Gastrocnemius medialis (tissue), 4 donors: ENCODE measurements around the gene LOC128125822.
"Not testable (repeated sequence)": the region's sequence is repeated elsewhere in the genome, so short reads cannot be mapped to it uniquely, and the experiment has no call there.

ENCODE experiments used
- ATAC-seq, 2 donors: fragments of 150-250 bp; one replicate each; pipeline ENCODE4 v1.9.1; 2016
- DNase-seq, 2 donors: peaks; one replicate each; pipeline ENCODE4 v3.0.0-alpha.2; 2019
- H3K27ac ChIP-seq, 4 donors: fragments of 200-600 bp; sonication (generic); 1 replicate in 1 of 4; 2 replicates in 3 of 4; pipeline ENCODE4 v1.5.1; 2016 to 2018; ENCODE audit warnings: mild to moderate bottlenecking in 2 of 4, moderate library complexity in 1 of 4
- H3K27me3 ChIP-seq, 3 donors: fragments of 200-600 bp; sonication (generic) in 2 of 3; 1 replicate in 1 of 3; 2 replicates in 2 of 3; pipeline versions ENCODE4 v1.5.1 to v1.6.0; 2016 to 2019; ENCODE audit warnings: mild to moderate bottlenecking in 1 of 3, moderate library complexity in 1 of 3
- H3K36me3 ChIP-seq, 2 donors: fragments of 200-600 bp; sonication (generic) in 1 of 2; one replicate each; pipeline ENCODE4 v1.5.1; 2017 to 2018
- H3K4me1 ChIP-seq, 2 donors: fragments of 200-600 bp; sonication (generic) in 1 of 2; one replicate each; pipeline ENCODE4 v1.5.1; 2016 to 2017; ENCODE audit warnings: mild to moderate bottlenecking in 2 of 2
- H3K4me3 ChIP-seq, 4 donors: fragments of 200-600 bp; sonication (generic) in 3 of 4; 1 replicate in 1 of 4; 2 replicates in 3 of 4; pipeline ENCODE4 v1.5.1; 2016 to 2019; ENCODE audit warnings: mild to moderate bottlenecking in 2 of 4
- H3K9me3 ChIP-seq, 3 donors: fragments of 200-600 bp; sonication (generic) in 2 of 3; 1 replicate in 1 of 3; 2 replicates in 2 of 3; pipeline ENCODE4 v1.5.1; 2016 to 2019
- POLR2A ChIP-seq, 2 donors: fragments of 450-650 bp; IDR thresholded peaks; one replicate each; pipeline ENCODE4 v1.6.1; 2017; ENCODE audit warnings: antibody characterized with exemption in 2 of 2, mild to moderate bottlenecking in 2 of 2, moderate library complexity in 2 of 2
- in situ Hi-C, 4 donors: fragments of 200-750 bp; cut with MboI; loops; one replicate each; pipeline versions ENCODE4 v1.15.0 to v1.8.0; 2017; ENCODE audit warnings: low sequenced_read_pairs in 4 of 4
- intact Hi-C: fragments of 100-400 bp; cut with DNase I; formaldehyde crosslinking; loops from one replicate; pipeline ENCODE4 v1.15.1; 2023; ENCODE audit warnings: low total_unique reads
- TF ChIP-seq, protein P1 (sequence below), 5 experiments: fragments of 450-650 bp in 3 of 5; fragments of 200-600 bp in 2 of 5; sonication (generic) in 2 of 5; IDR thresholded peaks in 4 of 5; conservative IDR thresholded peaks in 1 of 5; 1 replicate in 4 of 5; 2 replicates in 1 of 5; pipeline ENCODE4 v1.5.1; 2016 to 2019; ENCODE audit warnings: antibody characterized with exemption in 5 of 5, mild to moderate bottlenecking in 3 of 5, moderate library complexity in 3 of 5

LOC128125822 gene

DNA sequence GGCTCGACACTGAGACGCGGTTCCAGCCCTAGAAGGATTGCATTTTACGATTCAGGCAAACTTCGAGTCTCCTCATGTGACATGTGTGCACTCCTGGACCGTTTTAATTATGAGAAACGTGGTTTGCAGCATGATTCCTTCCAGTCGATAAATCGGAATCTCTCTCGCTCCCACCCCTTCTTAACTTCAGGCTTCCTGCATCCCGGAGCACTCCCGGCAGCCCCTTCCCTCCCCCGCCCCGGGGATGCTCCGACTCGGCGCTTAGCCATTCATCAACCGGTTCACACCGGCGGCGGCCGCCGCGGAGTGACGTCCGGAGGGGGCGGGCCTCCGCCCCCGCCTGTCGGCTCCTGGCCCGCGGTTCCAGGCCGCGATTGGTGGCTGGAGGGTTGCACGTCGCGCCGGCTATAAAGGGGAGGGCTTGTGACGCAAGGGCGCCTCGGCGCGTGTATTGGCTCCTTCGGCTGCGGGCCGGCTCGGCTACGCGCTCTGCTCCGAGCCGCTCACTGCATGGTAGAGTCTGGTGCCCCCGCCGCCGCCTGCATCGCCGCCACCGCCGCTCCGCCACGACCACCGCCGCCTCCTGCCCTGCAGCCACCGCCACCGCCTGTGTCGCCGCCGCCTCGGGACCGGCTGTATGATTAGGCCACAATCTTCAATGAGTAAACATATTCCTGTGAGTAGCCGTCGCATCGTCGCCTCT lies at the start of gene LOC128125822, which contains the start of gene PTP4A1:
LOC128125822 (plus strand) TSS at position 437 of the 703 bp plus-strand sequence.
PTP4A1 (plus strand) TSS at position 437 of the 703 bp plus-strand sequence. CDS start 4,401 bp downstream, outside the sequence.
- no peaks in the 10 kb centered on the region for H3K27me3 ChIP-seq
- TF ChIP-seq, protein P1, sequence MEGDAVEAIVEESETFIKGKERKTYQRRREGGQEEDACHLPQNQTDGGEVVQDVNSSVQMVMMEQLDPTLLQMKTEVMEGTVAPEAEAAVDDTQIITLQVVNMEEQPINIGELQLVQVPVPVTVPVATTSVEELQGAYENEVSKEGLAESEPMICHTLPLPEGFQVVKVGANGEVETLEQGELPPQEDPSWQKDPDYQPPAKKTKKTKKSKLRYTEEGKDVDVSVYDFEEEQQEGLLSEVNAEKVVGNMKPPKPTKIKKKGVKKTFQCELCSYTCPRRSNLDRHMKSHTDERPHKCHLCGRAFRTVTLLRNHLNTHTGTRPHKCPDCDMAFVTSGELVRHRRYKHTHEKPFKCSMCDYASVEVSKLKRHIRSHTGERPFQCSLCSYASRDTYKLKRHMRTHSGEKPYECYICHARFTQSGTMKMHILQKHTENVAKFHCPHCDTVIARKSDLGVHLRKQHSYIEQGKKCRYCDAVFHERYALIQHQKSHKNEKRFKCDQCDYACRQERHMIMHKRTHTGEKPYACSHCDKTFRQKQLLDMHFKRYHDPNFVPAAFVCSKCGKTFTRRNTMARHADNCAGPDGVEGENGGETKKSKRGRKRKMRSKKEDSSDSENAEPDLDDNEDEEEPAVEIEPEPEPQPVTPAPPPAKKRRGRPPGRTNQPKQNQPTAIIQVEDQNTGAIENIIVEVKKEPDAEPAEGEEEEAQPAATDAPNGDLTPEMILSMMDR (IDR thresholded peaks at IDR 0.05 in 4 of 5, conservative IDR thresholded peaks at IDR 0.05 in 1 of 5) = no peak
- TF ChIP-seq POLR2A (IDR thresholded peaks at IDR 0.05) = peak; percentile 99 to 100
- H3K4me3 ChIP-seq = peak within 1 kb of the TSS; percentile 87 to 99 (median 96)
- H3K27ac ChIP-seq = peak within 1 kb of the TSS; percentile 99 to 100 (median 100)
- intact Hi-C loops = loop anchor here (1.0 to 5.0 kb wide), 7 partner anchors 45 to 145 kb away; partner anchors contain the start of gene PHF3
- peaks cover 0 to 34% of the 10 kb centered on the region in 2 donors for H3K4me1 ChIP-seq
- H3K36me3 ChIP-seq = peaks cover 0 to 11% of the 10 kb centered on the region in 2 donors
- in situ Hi-C loops = loop anchor here in 1 of 4 donors (10.0 kb wide), 1 partner anchor 63 kb away; the partner anchor contains the start of gene PHF3
- peak; percentile 74 for ATAC-seq
- peak; percentile 95 to 97 for DNase-seq
- H3K9me3 ChIP-seq = no peaks in the 10 kb centered on the region

DNA sequence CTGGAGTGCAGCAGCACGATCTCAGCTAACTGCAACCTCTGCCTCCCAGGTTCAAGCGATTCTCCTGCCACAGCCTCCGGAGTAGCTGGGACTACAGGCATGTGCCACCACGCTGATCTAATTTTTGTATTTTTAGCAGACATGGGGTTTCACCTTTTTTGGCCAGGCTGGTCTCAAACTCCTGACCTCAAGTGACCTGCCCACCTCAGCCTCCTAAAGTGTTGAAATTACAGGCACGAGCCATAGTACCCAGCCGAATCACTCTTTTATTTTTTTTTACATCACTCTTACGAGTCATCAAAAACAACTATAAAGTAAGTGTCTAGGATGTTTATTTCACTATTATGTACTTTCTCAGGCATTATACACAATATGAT lies 49.4 kb upstream of the LOC128125822 start:
- H3K27me3 ChIP-seq, ATAC-seq, in situ Hi-C loops, intact Hi-C loops, H3K27ac ChIP-seq, H3K4me3 ChIP-seq, H3K9me3 ChIP-seq, H3K4me1 ChIP-seq, DNase-seq, H3K36me3 ChIP-seq: not testable (repeated sequence)

GRCh38 chr6:63523630-63524029 lies 48.6 kb upstream of the LOC128125822 start:
- H3K27ac ChIP-seq = no peak overlapping the region
- DNase-seq (no peak), ATAC-seq (no peak)
- H3K9me3 ChIP-seq = no peaks in the 10 kb centered on the region
- no peaks in the 10 kb centered on the region for H3K36me3 ChIP-seq
- H3K27me3 ChIP-seq = no peaks in the 10 kb centered on the region
- peaks cover 8 to 10% of the 10 kb centered on the region in 2 donors for H3K4me1 ChIP-seq
- intact Hi-C loops = no loop called here
- TF ChIP-seq POLR2A (IDR thresholded peaks at IDR 0.05) = no peak
- TF ChIP-seq, protein P1 (IDR thresholded peaks at IDR 0.05 in 4 of 5, conservative IDR thresholded peaks at IDR 0.05 in 1 of 5) = no peak
- no peak overlapping the region for H3K4me3 ChIP-seq
- in situ Hi-C loops = no loop called here

DNA sequence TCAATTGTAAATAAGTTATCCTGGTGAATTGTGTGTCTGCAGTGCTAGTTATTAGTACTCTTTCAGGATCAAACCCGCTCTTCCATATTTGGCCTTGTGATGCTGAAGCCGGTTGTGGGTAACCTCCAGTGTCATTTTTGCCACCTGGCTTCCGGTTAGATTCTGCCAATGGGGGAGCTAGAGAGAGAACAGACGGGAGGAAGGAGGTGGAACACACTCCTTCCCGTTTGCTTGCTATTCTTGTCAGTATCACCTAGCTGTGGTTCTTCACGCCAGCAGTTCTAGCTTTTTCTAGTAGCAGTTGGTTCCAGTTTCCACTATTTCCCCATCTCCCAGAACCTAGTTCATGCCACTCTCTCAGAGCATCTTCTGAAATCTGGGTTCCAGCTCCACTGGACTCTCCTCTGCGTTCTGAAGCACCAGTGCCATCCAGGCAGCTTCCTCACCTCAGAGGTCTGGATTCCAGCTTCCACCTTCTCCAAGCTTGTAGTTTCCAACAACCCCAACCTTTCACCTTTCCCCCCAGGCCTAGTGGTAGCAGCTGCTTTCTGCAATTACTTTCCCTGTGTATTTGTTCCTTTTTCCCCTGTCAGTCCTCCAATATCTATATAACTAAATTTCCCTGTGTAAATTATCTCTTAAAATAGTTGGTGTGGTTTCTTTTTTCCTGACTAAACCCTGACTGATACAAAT lies 46.9 kb upstream of the LOC128125822 start:
- no peaks in the 10 kb centered on the region for H3K9me3 ChIP-seq
- no peaks in the 10 kb centered on the region for H3K27me3 ChIP-seq
- H3K4me3 ChIP-seq = no peak overlapping the region
- H3K36me3 ChIP-seq = no peaks in the 10 kb centered on the region
- no peak overlapping the region for H3K27ac ChIP-seq
- intact Hi-C loops = loop anchor here (5.0 kb wide), 1 partner anchor 48 kb away; no protein-coding TSS in a partner anchor
- DNase-seq (no peak), ATAC-seq (no peak)
- no peak for TF ChIP-seq POLR2A (IDR thresholded peaks at IDR 0.05)
- TF ChIP-seq, protein P1 (IDR thresholded peaks at IDR 0.05 in 4 of 5, conservative IDR thresholded peaks at IDR 0.05 in 1 of 5) = no peak
- peaks cover 10 to 19% of the 10 kb centered on the region in 2 donors for H3K4me1 ChIP-seq
- in situ Hi-C loops = no loop called here

GRCh38 chr6:63526931-63527330 lies 45.3 kb upstream of the LOC128125822 start:
- no peaks in the 10 kb centered on the region for H3K9me3 ChIP-seq
- DNase-seq (no peak), ATAC-seq (no peak)
- in situ Hi-C loops (no loop called here), intact Hi-C loops (loop anchor here (2.0 to 5.0 kb wide), 2 partner anchors 46 to 50 kb away; partner anchors contain the start of genes LOC128125822 and PTP4A1)
- no peaks in the 10 kb centered on the region for H3K27me3 ChIP-seq
- peak overlapping the region; percentile 69 to 85 (median 82) for H3K27ac ChIP-seq
- no peak overlapping the region for H3K4me3 ChIP-seq
- no peak for TF ChIP-seq POLR2A (IDR thresholded peaks at IDR 0.05)
- TF ChIP-seq, protein P1 (IDR thresholded peaks at IDR 0.05 in 4 of 5, conservative IDR thresholded peaks at IDR 0.05 in 1 of 5) = no peak
- H3K36me3 ChIP-seq = no peaks in the 10 kb centered on the region
- peaks cover 10 to 19% of the 10 kb centered on the region in 2 donors for H3K4me1 ChIP-seq
